ENCODE data around the gene TRA2A. TPM values are rescaled to one million over a fixed set of nuclear protein-coding genes. Genes with fewer than 3 reads are reported as not detected.

TRA2A gene
- polyA plus RNA-seq, 2 of the 4 experiments (the other 2 are of a cell fraction) = 90.8 to 111 TPM

DNA sequence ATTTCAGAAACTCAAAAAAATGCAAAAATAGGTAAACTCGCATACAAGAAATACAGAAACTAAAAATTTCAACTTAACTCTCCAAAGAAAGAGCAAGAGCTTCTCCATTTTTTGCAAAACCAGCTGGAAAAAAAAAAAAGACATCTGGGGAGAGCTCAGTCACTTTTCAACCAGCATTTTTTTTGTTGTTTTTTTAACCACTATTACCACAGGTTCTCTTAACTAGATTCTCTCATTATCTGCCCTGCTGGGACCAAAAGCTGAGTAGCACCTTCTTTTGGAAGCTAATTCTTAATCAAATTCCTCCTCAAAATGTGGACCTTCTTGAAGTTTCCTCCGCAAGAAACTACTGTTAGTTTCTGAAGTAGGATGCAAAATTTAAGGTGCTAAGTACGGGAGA is 75.7 kb downstream of the TRA2A start:
- ATAC-seq = no peak
- no peak for DNase-seq (ENCODE audit: low read depth in 1 of 2, low spot score in 1 of 2)
- no peak overlapping the region for H3K4me3 ChIP-seq
- 92% methylated on average over 3 of the region's 3 CpGs for WGBS (ENCODE audit: missing lambda C conversion rate)
- TF ChIP-seq MAZ (IDR thresholded peaks at IDR 0.05; ENCODE audit: borderline replicate concordance, low read depth, low read length) (no peak), RFX5 (IDR thresholded peaks at IDR 0.05) (no peak), FOSB (CRISPR knock-in tag; IDR thresholded peaks at IDR 0.05) (no peak), CBX2 (IDR thresholded peaks at IDR 0.05; ENCODE audit: borderline replicate concordance, low read depth) (no peak), HOXB5 (CRISPR knock-in tag; IDR thresholded peaks at IDR 0.05) (no peak), SMC3 (IDR thresholded peaks at IDR 0.05) (no peak), JUNB (IDR thresholded peaks at IDR 0.05) (no peak), EHMT2 (IDR thresholded peaks at IDR 0.05; ENCODE audit: low read depth) (no peak), HOXA7 (CRISPR knock-in tag; IDR thresholded peaks at IDR 0.05) (no peak), KDM1A (IDR thresholded peaks at IDR 0.05; ENCODE audit: low read depth) (no peak), NFE2L2 (conservative IDR thresholded peaks at IDR 0.05; ENCODE audit: low read length) (no peak), RAD21 (conservative IDR thresholded peaks at IDR 0.05 in 1 of 2, IDR thresholded peaks at IDR 0.05 in 1 of 2) (no peak), MAFK (IDR thresholded peaks at IDR 0.05; ENCODE audit: partially characterized antibody) (no peak), PHF8 (IDR thresholded peaks at IDR 0.05; ENCODE audit: borderline replicate concordance, low read depth) (no peak), TP53 (CRISPR knock-in tag; IDR thresholded peaks at IDR 0.05) (no peak), RNF2 (IDR thresholded peaks at IDR 0.05; ENCODE audit: borderline replicate concordance, low read depth) (no peak)
- TF ChIP-seq, protein P1, sequence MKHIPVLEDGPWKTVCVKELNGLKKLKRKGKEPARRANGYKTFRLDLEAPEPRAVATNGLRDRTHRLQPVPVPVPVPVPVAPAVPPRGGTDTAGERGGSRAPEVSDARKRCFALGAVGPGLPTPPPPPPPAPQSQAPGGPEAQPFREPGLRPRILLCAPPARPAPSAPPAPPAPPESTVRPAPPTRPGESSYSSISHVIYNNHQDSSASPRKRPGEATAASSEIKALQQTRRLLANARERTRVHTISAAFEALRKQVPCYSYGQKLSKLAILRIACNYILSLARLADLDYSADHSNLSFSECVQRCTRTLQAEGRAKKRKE (CRISPR knock-in tag; IDR thresholded peaks at IDR 0.05; ENCODE audit: low read depth) = no peak
- ChIA-PET CTCF (interaction anchor here (0.8 to 3.4 kb wide), 4 partner anchors 23 to 183 kb away, joined by 3 to 21 read pairs (median 4); no protein-coding TSS in a partner anchor), POLR2A (no interaction called here)
- no peaks in the 10 kb centered on the region; the same call in 1 of the 3 replicates for H3K4me1 ChIP-seq
- no peak overlapping the region for H3K27ac ChIP-seq
- no peaks in the 10 kb centered on the region for H3K9me3 ChIP-seq
- no peak for FAIRE-seq
- H3K4me2 ChIP-seq = no peak overlapping the region

DNA sequence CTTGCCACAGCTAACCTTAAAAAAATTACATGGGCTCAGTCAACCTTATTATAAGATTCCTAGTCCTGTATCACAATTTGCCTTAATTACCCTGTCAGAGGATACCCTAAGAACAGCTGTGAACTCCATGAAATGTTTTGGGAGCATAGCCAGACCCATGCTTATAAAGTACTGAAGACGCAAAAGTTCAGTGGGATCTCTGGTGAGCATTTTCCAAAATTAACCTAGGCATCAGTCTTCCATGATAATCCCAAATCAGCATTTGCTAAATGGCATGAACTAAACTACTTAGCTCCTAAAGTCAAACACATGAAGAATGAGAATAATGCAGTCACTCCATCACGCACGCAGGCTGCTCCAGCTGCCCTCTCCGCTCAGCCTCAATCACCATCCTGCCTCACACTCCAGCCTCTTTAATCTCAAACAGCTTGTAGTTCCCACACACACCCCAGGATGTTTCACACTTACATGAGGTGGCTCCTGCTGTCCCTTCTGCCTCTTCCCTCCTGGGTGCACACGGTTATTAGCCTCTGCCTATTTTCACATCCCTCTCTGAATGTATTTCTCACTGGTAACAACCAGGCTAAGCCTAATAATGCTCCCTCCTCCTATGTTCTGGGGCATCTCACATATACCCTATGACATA is 76.8 kb downstream of the TRA2A start:
- FAIRE-seq = no peak
- ChIA-PET CTCF (interaction anchor here (0.7 to 2.9 kb wide), 3 partner anchors 8 to 25 kb away, joined by 4 to 9 read pairs (median 6); no protein-coding TSS in a partner anchor), POLR2A (no interaction called here)
- DNase-seq (ENCODE audit: low read depth in 1 of 2, low spot score in 1 of 2) = no peak
- peak in 1 of 2 experiments; percentile 33; a peak in 2 of 6 replicates for ATAC-seq
- TF ChIP-seq SREBF2 (IDR thresholded peaks at IDR 0.05) (no peak), BHLHE40 (IDR thresholded peaks at IDR 0.05; ENCODE audit: low read depth, low read length) (no peak), RFX5 (IDR thresholded peaks at IDR 0.05) (no peak), POLR2AphosphoS2 (conservative IDR thresholded peaks at IDR 0.05; ENCODE audit: low read length) (no peak), RCOR1 (IDR thresholded peaks at IDR 0.05; ENCODE audit: low read depth, low read length) (no peak), ZNF302 (CRISPR knock-in tag; IDR thresholded peaks at IDR 0.05) (no peak), RARB (CRISPR knock-in tag; IDR thresholded peaks at IDR 0.05) (no peak)
- TF ChIP-seq, protein P2, sequence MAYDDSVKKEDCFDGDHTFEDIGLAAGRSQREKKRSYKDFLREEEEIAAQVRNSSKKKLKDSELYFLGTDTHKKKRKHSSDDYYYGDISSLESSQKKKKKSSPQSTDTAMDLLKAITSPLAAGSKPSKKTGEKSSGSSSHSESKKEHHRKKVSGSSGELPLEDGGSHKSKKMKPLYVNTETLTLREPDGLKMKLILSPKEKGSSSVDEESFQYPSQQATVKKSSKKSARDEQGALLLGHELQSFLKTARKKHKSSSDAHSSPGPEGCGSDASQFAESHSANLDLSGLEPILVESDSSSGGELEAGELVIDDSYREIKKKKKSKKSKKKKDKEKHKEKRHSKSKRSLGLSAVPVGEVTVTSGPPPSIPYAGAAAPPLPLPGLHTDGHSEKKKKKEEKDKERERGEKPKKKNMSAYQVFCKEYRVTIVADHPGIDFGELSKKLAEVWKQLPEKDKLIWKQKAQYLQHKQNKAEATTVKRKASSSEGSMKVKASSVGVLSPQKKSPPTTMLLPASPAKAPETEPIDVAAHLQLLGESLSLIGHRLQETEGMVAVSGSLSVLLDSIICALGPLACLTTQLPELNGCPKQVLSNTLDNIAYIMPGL (CRISPR knock-in tag; IDR thresholded peaks at IDR 0.05; ENCODE audit: borderline replicate concordance) = no peak
- TF ChIP-seq, protein P3, sequence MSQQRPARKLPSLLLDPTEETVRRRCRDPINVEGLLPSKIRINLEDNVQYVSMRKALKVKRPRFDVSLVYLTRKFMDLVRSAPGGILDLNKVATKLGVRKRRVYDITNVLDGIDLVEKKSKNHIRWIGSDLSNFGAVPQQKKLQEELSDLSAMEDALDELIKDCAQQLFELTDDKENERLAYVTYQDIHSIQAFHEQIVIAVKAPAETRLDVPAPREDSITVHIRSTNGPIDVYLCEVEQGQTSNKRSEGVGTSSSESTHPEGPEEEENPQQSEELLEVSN (IDR thresholded peaks at IDR 0.05; ENCODE audit: borderline replicate concordance, low read depth) = no peak
- Histone ChIP-seq H3K9me3 (no peaks in the 10 kb centered on the region), H3K4me1 (peaks cover 4% of the 10 kb centered on the region; the same call in 2 of the 3 replicates), H3K4me3 (no peak overlapping the region), H3K4me2 (no peak overlapping the region), H3K27ac (no peak overlapping the region)
- WGBS (ENCODE audit: missing lambda C conversion rate) = 91% methylated on average over 5 of the region's 5 CpGs

Small RNA genes within 50 kb of the gene (small RNA-seq; reads per million reads assigned to genes)
- gene AC079780.1 = 0 reads per million in 6 experiments
- 0 reads per million in 6 experiments for gene RF00019

Other genes starting within 250 kb of the TRA2A start
- gene MALSU1, start 232.6 kb downstream of the TRA2A start, polyA plus RNA-seq (2011; rRNA removed) = 93.6 and 122 TPM in 2 replicates
- gene MALSU1, start 232.6 kb downstream of the TRA2A start, polyA plus RNA-seq (2017; fragmentation: RNase III; extraction: RNeasy Plus Mini Kit Qiagen cat#74134 plus additional on column Dnase treatment) = 91.9 to 102 TPM (median 101 TPM) in 3 replicates
- 47.2 and 62.0 TPM in 2 replicates for gene IGF2BP3, start 61.5 kb downstream of the TRA2A start, polyA plus RNA-seq (2011; rRNA removed)
- gene IGF2BP3, start 61.5 kb downstream of the TRA2A start, polyA plus RNA-seq (2017; fragmentation: RNase III; extraction: RNeasy Plus Mini Kit Qiagen cat#74134 plus additional on column Dnase treatment) = 26.7 to 30.4 TPM (median 30.1 TPM) in 3 replicates
- gene CCDC126, start 65.4 kb upstream of the TRA2A start, polyA plus RNA-seq (2011; rRNA removed) = 6.5 and 10.1 TPM in 2 replicates
- gene CCDC126, start 65.4 kb upstream of the TRA2A start, polyA plus RNA-seq (2017; fragmentation: RNase III; extraction: RNeasy Plus Mini Kit Qiagen cat#74134 plus additional on column Dnase treatment) = 3.8 to 6.2 TPM (median 5.5 TPM) in 3 replicates
- gene FAM221A, start 148.2 kb upstream of the TRA2A start, polyA plus RNA-seq (2011; rRNA removed) = 1.8 and 2.6 TPM in 2 replicates
- gene FAM221A, start 148.2 kb upstream of the TRA2A start, polyA plus RNA-seq (2017; fragmentation: RNase III; extraction: RNeasy Plus Mini Kit Qiagen cat#74134 plus additional on column Dnase treatment) = 0.66 to 1.1 TPM (median 0.94 TPM) in 3 replicates
- 2.2 and 3.9 TPM in 2 replicates for gene STK31, start 178.2 kb upstream of the TRA2A start, polyA plus RNA-seq (2011; rRNA removed)
- gene STK31, start 178.2 kb upstream of the TRA2A start, polyA plus RNA-seq (2017; fragmentation: RNase III; extraction: RNeasy Plus Mini Kit Qiagen cat#74134 plus additional on column Dnase treatment) = 2.0 to 2.4 TPM (median 2.3 TPM) in 3 replicates